ENCODE results near the gene DYNC1I1.

The DYNC1I1 gene

DNA sequence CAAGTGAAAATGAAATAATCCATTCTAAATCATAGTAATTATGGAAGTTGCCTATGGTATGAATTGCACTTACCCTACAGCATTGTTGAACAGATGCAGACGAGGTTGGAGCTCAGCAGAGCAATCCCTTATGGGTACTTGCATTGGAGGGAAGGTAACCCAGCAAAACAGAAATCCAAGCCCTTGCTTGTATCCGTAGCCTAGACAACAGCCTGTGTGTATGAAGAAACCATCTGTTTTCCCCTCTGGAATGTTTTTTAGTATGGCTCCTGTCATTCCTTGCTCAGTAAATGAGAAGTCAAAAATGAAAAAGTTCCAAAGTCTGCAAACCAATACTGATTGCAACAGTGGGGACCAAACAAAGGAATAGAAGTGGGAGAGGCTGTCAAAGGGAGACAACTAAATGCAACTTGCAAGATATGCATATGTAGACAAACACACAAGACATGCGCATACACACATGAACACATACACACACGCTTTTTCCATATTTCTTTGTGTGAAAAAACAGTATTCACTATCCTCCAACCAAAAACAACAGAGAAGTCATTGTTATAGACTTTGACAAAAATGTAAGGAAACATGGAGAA is 260.8 kb downstream of the DYNC1I1 start:
- no peak for FAIRE-seq

DNA sequence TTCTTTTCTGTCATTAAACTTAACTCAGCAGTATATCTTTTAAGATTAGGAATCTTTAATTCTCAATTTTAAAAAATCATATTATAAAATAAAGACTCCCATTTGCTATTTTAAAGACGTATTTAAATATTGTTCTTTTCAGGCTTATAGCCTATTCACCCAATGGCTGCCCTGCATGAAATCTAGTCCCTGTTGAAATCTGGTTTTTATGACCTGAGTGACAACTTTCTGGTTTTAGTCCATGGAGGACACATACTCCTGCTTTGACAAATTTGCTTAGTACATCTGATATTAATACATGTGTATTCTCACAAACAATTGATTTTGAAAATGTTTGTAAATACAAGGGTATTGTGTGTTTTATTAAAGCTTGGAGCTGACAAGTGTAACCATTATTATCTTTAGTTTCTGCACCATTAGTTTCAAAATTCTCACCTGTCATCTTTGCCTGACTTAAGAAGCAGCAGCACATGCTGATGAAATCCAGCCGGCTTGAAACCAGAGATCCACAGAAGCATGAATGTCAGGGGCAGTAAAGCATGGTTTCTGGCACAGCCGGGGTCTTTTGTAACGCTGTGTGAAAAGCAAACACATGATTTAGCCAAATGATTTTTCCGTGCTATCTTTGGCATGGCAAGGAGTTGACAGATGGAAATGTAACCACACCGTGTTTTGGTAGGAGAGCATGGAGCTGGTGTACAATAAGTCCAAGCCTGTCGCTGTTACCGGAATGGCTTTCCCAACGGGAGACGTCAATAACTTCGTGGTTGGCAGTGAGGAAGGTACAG is 262.8 kb downstream of the DYNC1I1 start:
- FAIRE-seq = no peak

- no peak for FAIRE-seq
These were observed 268.0 kb downstream of the DYNC1I1 start for GRCh38 chr7:96040250-96040772.

DNA sequence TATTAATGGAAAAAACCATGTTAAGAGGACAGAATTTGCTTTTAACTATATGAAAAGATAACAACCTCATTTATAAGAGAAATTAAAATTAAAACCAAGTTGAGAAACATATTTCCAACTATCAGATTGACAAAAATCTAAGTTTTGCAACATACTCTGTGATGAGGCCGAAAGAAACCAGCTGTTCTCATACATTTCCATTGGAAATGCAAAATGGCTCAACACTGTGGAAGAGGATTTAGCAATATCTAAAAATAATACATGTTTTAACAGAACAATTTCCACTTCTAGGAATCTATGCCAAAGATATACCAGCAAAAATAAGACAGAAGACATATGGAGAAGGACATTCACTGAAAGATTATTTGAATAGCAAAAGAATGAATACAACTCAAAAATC is 268.8 kb downstream of the DYNC1I1 start:
- no peak for FAIRE-seq

GRCh38 chr7:96045181-96045580 is 272.8 kb downstream of the DYNC1I1 start:
- no peak for FAIRE-seq

GRCh38 chr7:96045919-96046318 is 273.6 kb downstream of the DYNC1I1 start:
- no peak for FAIRE-seq

- no peak for FAIRE-seq
These were observed 279.9 kb downstream of the DYNC1I1 start for GRCh38 chr7:96052289-96052688.

DNA sequence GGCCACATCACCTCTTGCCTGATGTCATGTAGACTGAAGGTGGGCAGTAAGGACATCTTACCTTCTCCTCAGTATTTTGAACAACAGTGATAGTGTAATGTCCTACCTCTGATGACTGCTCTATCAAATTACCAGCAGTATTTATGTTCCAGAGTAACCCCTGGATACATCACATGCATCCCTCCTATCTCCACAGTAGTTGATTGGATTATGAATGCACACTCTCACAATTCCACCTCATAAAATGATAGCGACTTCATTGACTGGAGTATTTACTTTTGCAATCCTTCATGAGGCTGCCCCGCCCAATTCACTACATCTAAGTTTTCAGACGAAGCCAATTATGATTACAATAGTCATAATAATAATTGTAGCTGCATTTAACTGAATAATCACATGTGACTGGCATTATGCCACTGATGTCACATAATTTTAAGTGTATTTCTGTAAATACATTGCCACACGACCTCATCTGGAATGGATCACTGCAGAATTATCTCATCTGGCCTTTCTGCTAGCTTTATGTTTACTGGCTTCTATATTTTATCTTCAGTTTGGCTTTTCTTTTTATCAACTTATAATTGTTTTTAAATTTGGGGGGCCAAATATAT is 280.6 kb downstream of the DYNC1I1 start:
- FAIRE-seq = no peak

- FAIRE-seq = no peak
These were observed 283.4 kb downstream of the DYNC1I1 start for GRCh38 chr7:96055717-96056116.

GRCh38 chr7:96059075-96059474 is 286.7 kb downstream of the DYNC1I1 start:
- no peak for FAIRE-seq

DNA sequence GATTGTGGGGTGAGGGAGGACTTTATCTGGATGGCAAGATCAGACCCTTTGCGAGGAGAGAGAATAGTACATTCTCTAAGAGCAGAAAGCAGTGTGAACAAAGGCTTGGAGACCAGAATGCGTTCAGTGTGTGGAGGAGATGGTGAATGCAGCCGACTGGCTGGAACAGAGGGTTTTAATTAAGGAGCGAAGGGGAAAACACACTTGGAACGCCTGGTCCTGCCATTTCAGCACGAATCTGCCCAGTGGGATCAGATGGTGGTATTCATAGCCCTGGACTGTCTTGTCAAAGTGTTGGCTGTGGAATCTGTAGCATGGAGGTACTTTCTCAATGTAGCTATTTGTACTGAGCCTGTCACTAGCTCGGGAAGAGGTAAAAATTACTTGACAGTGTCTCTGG is 288.7 kb downstream of the DYNC1I1 start:
- FAIRE-seq = no peak

DNA sequence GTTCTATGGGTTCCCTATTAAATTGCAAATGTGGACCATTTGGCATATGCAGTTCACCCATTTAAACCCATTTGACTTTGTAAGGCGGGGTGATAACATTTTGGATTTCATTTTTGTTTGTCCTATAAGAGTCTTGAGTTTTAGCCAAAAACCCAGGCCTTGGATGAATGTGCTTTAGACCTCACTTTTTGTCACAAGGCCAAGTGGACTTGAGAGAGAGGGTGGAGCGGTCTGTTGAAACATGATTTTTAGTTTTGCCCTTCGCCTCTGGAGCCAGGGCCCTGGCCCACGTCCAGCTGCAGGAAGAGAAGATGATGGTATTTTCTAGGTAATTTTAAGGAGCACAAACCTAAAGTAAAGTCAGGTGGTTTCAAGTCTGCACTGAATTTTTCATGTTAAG is 289.5 kb downstream of the DYNC1I1 start:
- FAIRE-seq = no peak

GRCh38 chr7:96067321-96067720 is 295.0 kb downstream of the DYNC1I1 start:
- FAIRE-seq = no peak

GRCh38 chr7:96069401-96069800 is 297.0 kb downstream of the DYNC1I1 start:
- FAIRE-seq = no peak

- FAIRE-seq = no peak
These were observed 302.5 kb downstream of the DYNC1I1 start for GRCh38 chr7:96074871-96075270.

DNA sequence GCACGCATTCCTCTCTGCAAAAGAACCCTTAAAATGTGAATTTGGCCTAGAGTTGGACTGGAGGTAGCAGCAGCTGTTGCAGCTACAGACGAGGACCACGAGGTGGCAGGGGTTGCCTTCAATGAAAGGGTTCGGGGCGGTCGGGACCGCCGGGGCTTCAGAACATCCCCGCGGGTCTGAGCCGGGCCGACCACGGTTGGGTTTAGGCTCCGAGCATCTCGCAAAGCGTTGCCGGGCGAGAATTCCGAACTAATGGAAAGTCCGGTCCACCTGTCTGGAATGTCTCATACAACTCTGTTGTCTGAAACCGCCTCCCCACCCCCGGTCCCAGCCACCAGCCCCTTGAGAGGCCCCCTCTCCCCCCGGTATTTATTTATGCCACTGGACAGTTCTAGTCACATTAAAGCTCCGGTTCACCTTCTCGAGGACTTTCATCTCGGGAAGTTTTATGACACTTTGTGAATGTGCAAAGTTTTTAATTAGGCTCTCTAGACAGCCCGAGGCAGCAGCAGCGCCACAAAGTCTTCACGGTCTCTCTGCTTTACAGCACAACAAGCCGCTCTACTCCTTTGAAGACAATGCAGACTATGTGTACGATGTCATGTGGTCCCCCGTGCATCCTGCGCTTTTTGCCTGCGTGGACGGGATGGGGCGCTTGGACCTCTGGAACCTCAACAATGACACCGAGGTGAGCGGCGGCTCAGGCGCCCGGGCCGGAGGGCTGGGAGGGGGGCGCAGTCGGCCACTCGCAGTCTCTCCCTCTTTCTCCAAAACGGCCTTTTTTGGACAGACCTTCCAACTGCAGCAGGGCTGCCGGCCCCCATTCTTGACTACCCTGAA is 303.4 kb downstream of the DYNC1I1 start:
- FAIRE-seq = no peak

DNA sequence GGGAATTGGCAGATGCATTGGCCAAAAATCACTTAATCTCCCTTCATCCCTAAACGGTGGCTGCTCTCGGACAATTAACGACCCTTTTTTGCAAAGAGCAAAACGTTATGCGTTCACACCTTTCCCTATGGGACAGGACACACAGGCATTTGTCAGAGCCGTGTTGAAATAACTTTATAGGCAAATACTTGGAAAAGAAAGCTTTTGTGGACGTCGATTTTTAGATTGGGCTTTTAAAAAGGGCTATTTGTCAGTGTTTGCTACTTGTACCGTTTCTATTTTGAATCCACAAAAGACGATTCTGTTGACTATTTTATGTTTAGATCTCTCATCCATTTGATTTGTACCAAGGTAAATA is 304.0 kb downstream of the DYNC1I1 start:
- FAIRE-seq = no peak

DNA sequence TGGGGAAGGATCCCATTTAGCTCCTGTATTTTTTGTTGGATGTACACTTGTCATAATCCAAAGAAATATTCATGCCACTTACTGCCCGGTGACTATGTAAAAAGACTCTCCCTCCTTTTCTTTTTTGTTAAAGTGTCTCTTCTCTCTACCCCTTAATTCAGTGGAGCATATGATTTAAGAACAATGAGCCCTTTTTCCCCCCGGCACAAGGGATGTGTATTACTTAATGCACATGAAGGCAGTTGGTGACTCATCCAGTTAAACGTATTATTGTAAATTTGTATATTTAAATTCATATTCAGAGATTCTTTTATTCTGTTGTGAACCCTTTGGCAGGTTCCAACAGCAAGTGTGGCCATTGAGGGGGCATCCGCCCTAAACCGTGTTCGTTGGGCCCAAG is 307.7 kb downstream of the DYNC1I1 start:
- no peak for FAIRE-seq

DNA sequence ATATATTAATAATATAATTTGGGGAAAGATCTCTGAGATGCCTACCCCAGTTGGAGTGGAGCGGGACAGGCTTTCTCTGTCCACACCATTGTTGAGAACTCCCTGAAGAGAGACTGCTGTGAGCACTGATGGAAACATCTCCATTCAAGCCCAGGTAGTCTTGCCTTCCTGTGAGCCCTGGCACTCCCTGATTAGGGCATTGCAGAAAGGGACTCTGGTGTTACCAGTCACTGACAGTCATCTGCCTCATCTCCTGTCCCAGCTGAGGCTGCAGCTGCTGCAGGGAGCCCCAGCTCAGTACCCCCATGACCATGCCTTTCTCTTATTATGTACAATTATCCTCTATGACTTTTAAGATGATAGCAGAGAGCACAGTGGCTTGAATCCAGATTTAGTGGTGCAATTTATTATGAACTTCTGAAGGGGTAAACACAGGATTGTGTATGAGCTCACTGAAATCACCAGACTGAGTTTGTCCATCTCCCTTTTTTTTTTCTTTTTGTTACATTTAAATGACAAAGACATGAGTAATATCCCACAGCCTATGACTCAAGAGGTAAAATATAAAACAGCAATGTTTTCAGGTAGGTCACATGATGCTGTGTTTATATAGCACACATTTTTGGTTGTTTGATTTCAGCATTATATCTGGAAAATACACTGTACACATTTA is 312.7 kb downstream of the DYNC1I1 start:
- no peak for FAIRE-seq

- no peak for FAIRE-seq
These were observed 313.6 kb downstream of the DYNC1I1 start for GRCh38 chr7:96085953-96086352.

- FAIRE-seq = no peak
These were observed 316.2 kb downstream of the DYNC1I1 start for GRCh38 chr7:96088579-96088978.

GRCh38 chr7:96089511-96089910 is 317.2 kb downstream of the DYNC1I1 start:
- FAIRE-seq = no peak

- FAIRE-seq = no peak
These were observed 318.4 kb downstream of the DYNC1I1 start for GRCh38 chr7:96090756-96091155.

Measured in endometrium (tissue), 2 donors.